ENCODE results near the gene GPR37. TPM values are rescaled to one million over a fixed set of nuclear protein-coding genes. Genes with fewer than 3 reads are reported as not detected.

GPR37 gene
- total RNA-seq, 4 donors from 2014 or later: 0.31 to 3.2 (median 0.81) TPM

DNA sequence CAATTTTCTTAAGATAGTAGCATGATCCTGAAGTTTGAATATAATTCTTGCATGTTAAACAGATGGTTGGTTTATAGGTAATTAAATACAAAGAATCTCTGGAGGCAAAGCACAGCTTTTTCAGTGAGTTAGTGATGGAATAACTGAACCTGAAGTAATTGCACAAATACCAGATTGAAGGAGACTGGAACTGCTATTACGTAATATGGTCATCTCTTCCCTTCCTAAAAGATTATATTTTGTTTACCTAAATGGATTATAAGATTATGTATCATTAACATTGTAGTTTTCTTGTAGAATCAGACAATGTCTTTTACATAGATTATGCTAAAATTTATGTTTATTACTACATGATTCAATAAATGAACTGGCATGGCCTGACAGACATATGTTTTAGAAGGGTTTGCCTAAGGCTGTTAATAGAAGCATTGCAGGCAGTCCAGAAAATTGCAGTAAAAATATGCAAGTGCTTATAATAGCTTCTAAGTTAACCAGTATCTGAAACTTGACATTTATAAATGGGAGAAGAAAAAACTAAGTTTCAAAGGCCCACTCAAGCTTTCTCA, 35.8 kb upstream of the GPR37 start:
- TF ChIP-seq, protein P1, sequence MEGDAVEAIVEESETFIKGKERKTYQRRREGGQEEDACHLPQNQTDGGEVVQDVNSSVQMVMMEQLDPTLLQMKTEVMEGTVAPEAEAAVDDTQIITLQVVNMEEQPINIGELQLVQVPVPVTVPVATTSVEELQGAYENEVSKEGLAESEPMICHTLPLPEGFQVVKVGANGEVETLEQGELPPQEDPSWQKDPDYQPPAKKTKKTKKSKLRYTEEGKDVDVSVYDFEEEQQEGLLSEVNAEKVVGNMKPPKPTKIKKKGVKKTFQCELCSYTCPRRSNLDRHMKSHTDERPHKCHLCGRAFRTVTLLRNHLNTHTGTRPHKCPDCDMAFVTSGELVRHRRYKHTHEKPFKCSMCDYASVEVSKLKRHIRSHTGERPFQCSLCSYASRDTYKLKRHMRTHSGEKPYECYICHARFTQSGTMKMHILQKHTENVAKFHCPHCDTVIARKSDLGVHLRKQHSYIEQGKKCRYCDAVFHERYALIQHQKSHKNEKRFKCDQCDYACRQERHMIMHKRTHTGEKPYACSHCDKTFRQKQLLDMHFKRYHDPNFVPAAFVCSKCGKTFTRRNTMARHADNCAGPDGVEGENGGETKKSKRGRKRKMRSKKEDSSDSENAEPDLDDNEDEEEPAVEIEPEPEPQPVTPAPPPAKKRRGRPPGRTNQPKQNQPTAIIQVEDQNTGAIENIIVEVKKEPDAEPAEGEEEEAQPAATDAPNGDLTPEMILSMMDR (IDR thresholded peaks at IDR 0.05): no peak
- ATAC-seq (ENCODE audit: low FRiP score) (no peak), DNase-seq (ENCODE audit: low spot score) (no peak)

DNA sequence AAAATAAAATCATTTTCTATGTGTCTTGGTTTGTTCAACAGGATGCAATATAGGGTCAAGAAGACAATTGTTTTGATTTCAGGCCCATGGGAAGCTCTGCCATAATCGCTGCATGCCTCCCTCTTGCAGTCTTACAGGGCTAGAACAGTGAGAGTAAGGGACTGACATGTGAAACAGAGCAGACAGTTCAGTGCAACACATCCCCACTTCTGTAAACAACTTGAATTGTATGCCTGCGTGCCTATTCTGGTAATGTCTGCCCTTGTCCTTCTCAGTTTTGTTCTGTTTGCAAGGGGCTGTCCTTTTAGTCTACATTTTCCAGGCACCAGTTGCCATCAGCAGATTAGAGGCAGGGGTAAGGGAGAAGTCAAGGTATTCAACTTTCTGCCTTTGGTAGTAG, 34.8 kb upstream of the GPR37 start:
- no peak for ATAC-seq (ENCODE audit: low FRiP score)

DNA sequence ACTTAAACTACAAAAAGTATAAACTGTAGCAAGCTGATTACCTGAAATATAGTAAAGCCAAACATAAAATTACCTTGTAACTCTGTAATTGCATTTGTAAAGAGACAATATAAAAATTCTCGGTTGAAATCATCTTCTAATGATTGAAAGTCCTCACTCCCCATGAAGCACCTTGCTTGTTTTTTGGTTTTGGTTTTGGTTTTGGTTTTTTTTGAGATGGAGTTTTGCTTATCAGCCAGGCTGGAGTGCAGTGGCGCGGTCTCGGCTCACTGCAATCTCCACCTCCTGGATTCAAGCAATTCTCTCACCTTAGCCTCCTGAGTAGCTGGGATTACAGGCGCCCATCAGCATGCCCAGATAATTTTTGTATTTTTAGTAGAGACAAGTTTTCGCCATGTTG, 33.9 kb upstream of the GPR37 start:
- DNase-seq (ENCODE audit: low spot score): no peak
- TF ChIP-seq, protein P1 (IDR thresholded peaks at IDR 0.05): no peak

More for the DNA sequence above, 34.8 kb upstream of the GPR37 start:
- no peak for DNase-seq (ENCODE audit: low spot score)
- TF ChIP-seq, protein P1 (IDR thresholded peaks at IDR 0.05): no peak

DNA sequence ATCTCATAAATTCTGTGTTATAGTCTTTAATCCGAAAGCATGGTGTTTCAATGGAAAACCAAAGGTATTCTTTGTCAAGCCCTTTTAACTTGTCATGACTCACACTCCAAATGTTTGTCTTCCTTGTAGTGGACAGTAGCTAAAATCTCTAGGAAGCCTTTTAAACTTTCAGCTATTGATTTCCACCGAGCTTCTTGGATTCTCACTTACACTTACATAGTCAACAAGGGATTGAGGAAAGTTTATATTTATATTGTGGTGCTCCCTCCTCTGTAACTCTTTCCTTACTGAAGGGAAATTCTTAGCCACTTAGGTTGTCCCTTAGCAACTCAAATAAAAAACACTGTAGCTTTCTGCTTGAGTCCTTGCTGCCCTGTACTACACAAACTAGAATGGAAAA, 31.2 kb upstream of the GPR37 start:
- DNase-seq (ENCODE audit: low spot score): no peak
- ATAC-seq (ENCODE audit: low FRiP score): no peak
- TF ChIP-seq, protein P1 (IDR thresholded peaks at IDR 0.05): no peak

More for the DNA sequence above, 33.9 kb upstream of the GPR37 start:
- no peak for ATAC-seq (ENCODE audit: low FRiP score)

DNA sequence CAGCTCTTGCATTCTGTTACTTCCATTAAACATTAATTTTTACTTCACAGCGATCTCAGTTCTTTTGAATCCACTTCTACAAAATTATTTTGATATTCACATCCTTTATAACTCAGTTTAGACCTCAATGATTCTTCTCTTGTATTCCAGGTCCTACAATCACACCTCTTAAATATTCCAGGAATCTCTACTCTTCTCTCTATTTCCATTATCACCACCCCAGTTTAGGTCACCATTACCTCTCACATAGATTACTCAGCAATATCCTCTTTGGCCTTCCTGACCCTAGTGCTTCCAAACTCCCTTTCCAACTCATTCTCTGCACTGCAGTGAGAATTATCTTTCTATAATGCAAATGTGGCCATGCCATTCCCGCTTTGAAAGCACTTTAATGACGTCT, 27.1 kb upstream of the GPR37 start:
- no peak for DNase-seq (ENCODE audit: low spot score)
- TF ChIP-seq, protein P1 (IDR thresholded peaks at IDR 0.05): no peak

DNA sequence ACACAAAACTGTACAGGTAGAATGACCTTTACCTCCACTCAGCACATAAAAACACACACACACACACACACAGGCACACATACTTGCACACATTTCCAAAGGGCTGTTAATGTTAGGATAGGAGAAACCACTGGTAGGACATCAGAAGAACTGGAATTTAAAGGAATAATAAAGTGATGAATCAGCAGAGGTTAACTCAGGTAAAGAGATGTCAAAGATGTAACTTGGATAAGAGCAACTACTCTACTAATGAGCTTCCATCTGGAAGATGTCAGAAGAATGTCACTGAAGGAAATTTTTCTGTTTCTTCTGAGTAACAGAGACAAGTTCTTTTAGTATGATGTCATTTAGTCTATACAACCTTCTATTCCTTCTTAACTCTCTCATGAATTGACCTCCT, 26.4 kb upstream of the GPR37 start:
- TF ChIP-seq, protein P1 (IDR thresholded peaks at IDR 0.05): no peak
- no peak for ATAC-seq (ENCODE audit: low FRiP score)
- no peak for DNase-seq (ENCODE audit: low spot score)

More for the DNA sequence above, 27.1 kb upstream of the GPR37 start:
- no peak for ATAC-seq (ENCODE audit: low FRiP score)

DNA sequence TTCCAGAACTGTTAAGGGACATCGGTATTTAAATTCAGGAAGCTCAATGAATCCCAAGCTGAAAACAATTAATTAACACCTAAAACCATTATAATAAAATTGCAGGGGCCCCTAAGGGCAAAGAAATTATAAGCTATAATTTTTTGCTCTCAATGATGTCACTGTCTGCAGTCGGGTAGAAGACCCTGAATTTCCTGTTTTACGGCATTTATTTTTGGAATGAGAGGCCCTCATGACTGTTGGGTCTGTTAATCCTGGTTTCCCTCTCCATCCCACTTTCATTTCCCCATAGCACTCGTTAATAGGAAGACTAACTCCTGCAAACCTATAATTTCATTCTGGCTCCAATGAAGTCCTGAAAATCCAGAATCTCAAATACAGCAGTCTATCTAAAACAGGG, 25.8 kb upstream of the GPR37 start:
- DNase-seq (ENCODE audit: low spot score) (no peak), ATAC-seq (ENCODE audit: low FRiP score) (no peak)
- TF ChIP-seq, protein P1 (IDR thresholded peaks at IDR 0.05): no peak

Measured in omental fat pad (tissue), 4 donors.